ENCODE data around the gene IPO11. TPM values are rescaled to one million over a fixed set of nuclear protein-coding genes. Genes with fewer than 3 reads are reported as not detected.

The IPO11 gene
- total and polyA plus RNA-seq, 10 donors, result 7.8 to 42.2 (median 34.0) TPM

GRCh38 chr5:62460578-62460983 is 48.0 kb downstream of the IPO11 start:
- Histone ChIP-seq H3K4me3 (no peak overlapping the region), H3K9me3 (no peaks in the 10 kb centered on the region), H3K4me1 (peaks cover 0 to 5% (median 1%) of the 10 kb centered on the region in 6 donors), H3K36me3 (peaks cover 0 to 29% (median 2%) of the 10 kb centered on the region in 6 donors), H3K27ac (no peak overlapping the region), H3K27me3 (replicated peaks in 1 of 7) (no peaks in the 10 kb centered on the region)
- TF ChIP-seq CTCF (IDR thresholded peaks at IDR 0.05 in 8 of 11, conservative IDR thresholded peaks at IDR 0.05 in 3 of 11), result peak; percentile 21 to 88 (median 68)
- TF ChIP-seq POLR2AphosphoS5 (IDR thresholded peaks at IDR 0.05), result no peak
- no peak for TF ChIP-seq POLR2A (IDR thresholded peaks at IDR 0.05)
- intact Hi-C loops (cut with DNase I; ENCODE audit: low total_unique reads), result loop anchor here (5.0 kb wide), 1 partner anchor 317 kb away; no protein-coding TSS in a partner anchor
- DNase-seq, result no peak

GRCh38 chr5:62461561-62461960 is 49.0 kb downstream of the IPO11 start:
- Histone ChIP-seq H3K9me3 (no peaks in the 10 kb centered on the region), H3K4me1 (peaks cover 0 to 5% (median 1%) of the 10 kb centered on the region in 6 donors), H3K36me3 (peaks cover 0 to 21% (median 0%) of the 10 kb centered on the region in 6 donors), H3K27ac (no peak overlapping the region), H3K27me3 (replicated peaks in 1 of 7) (no peaks in the 10 kb centered on the region), H3K4me3 (no peak overlapping the region)
- WGBS, 5 donors, result 89 to 95% (median 93%) methylated on average over 4 of the region's 4 CpGs
- no peak for DNase-seq
- TF ChIP-seq POLR2A (IDR thresholded peaks at IDR 0.05) (no peak), POLR2AphosphoS5 (IDR thresholded peaks at IDR 0.05) (no peak), CTCF (IDR thresholded peaks at IDR 0.05 in 8 of 11, conservative IDR thresholded peaks at IDR 0.05 in 3 of 11) (no peak)
- intact Hi-C loops (cut with DNase I; ENCODE audit: low total_unique reads), result loop anchor here (5.0 kb wide), 1 partner anchor 316 kb away; no protein-coding TSS in a partner anchor

GRCh38 chr5:62465985-62466925 is 53.7 kb downstream of the IPO11 start:
- 87 to 93% (median 88%) methylated on average over 6 of the region's 6 CpGs for WGBS, 5 donors
- TF ChIP-seq POLR2A (IDR thresholded peaks at IDR 0.05) (no peak), CTCF (IDR thresholded peaks at IDR 0.05 in 8 of 11, conservative IDR thresholded peaks at IDR 0.05 in 3 of 11) (no peak), POLR2AphosphoS5 (IDR thresholded peaks at IDR 0.05) (no peak)
- Histone ChIP-seq H3K4me3 (no peak overlapping the region), H3K36me3 (peaks cover 0 to 41% (median 13%) of the 10 kb centered on the region in 6 donors), H3K27me3 (replicated peaks in 1 of 7) (no peaks in the 10 kb centered on the region), H3K4me1 (no peaks in the 10 kb centered on the region), H3K9me3 (no peaks in the 10 kb centered on the region), H3K27ac (no peak overlapping the region)
- DNase-seq, result no peak
- intact Hi-C loops (cut with DNase I; ENCODE audit: low total_unique reads), result no loop called here

GRCh38 chr5:62473209-62473608 is 60.6 kb downstream of the IPO11 start:
- H3K9me3 ChIP-seq, result no peaks in the 10 kb centered on the region
- TF ChIP-seq CTCF (IDR thresholded peaks at IDR 0.05 in 8 of 11, conservative IDR thresholded peaks at IDR 0.05 in 3 of 11) (no peak), POLR2A (IDR thresholded peaks at IDR 0.05) (no peak), POLR2AphosphoS5 (IDR thresholded peaks at IDR 0.05) (no peak)
- no peaks in the 10 kb centered on the region for H3K4me1 ChIP-seq
- H3K27ac ChIP-seq, result no peak overlapping the region
- H3K36me3 ChIP-seq, result peaks cover 0 to 59% (median 14%) of the 10 kb centered on the region in 6 donors
- intact Hi-C loops (cut with DNase I; ENCODE audit: low total_unique reads), result no loop called here
- H3K27me3 ChIP-seq (replicated peaks in 1 of 7), result no peaks in the 10 kb centered on the region
- DNase-seq, result no peak
- H3K4me3 ChIP-seq, result no peak overlapping the region
- WGBS, 5 donors, result 51 to 71% (median 57%) methylated on average over 1 of the region's 1 CpG

All from spleen (tissue), 11 donors.